Thyroid gland (tissue), 4 donors: ENCODE measurements around the gene RAET1L.
"Not testable (repeated sequence)": the region's sequence is repeated elsewhere in the genome, so short reads cannot be mapped to it uniquely, and the experiment has no call there.

Experiments used
- CTCF ChIP-seq, 6 experiments: fragments of 200-600 bp in 3 of 6; fragments of 450-650 bp in 3 of 6; sonication (generic) in 3 of 6; IDR thresholded peaks; one replicate each; pipeline ENCODE4 v1.5.1; 2016 to 2019; ENCODE audit warnings: antibody characterized with exemption in 6 of 6, mild to moderate bottlenecking in 2 of 6, inconsistent platforms in 1 of 6, moderate library complexity in 1 of 6
- POLR2A ChIP-seq, 2 donors: fragments of 450-650 bp; IDR thresholded peaks; one replicate each; pipeline ENCODE4 v1.6.1; 2017; ENCODE audit warnings: antibody characterized with exemption in 2 of 2, mild to moderate bottlenecking in 2 of 2, moderate library complexity in 1 of 2

DNA sequence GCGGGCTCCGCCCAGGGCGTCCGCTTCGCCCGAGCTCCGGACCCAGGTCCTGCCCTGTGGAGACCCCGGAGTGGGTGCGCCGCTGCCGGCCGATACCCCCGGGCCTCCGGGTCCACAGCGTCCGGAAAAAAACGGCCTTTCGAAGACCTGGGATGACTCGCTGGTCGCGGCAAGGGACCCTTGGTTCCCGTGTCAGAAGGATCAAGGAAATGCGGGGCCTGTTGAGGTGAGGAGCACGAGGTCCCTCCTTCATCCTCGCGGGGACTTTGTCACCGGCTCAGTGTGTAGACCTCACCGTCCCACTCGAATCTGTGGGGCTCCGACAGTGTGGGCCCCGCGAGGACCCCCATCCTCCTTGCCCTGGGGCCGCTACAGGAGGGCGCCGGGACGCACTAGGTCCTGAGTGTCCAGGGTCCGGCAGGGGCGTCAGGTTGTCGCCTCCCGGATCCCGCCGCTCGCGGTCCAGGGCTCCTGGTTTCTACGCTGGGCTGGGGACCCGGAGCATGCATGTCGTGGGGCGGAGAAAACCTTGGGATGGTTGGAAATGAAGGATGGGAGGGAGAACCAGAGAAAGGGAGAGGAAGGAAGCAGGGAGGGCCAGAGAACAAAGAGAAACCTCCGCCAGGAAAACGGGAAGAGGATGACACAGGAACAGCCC lies 10.6 kb downstream of the RAET1L start:
- TF ChIP-seq CTCF, POLR2A (IDR thresholded peaks at IDR 0.05): not testable (repeated sequence)
